C4-2B (cell line): Measurements from ENCODE around the gene SYP.

Source experiments
- H3K27ac ChIP-seq: fragments of 450-650 bp; 2 replicates; pipeline ENCODE4 v1.5.1; 2017
- CTCF ChIP-seq: fragments of 450-650 bp; conservative IDR thresholded peaks from 2 replicates; pipeline ENCODE4 v1.5.1; 2017; ENCODE audit warnings: mild to moderate bottlenecking
- ZFX ChIP-seq: fragments of 450-650 bp; IDR thresholded peaks from 2 replicates; pipeline ENCODE4 v1.6.1; 2017

SYP gene

GRCh38 chrX:49243166-49243565, 43.2 kb upstream of the SYP start:
- no peak for TF ChIP-seq ZFX
- no peak for TF ChIP-seq CTCF
- no peak overlapping the region for H3K27ac ChIP-seq

GRCh38 chrX:49242545-49243066, 42.6 kb upstream of the SYP start:
- H3K27ac ChIP-seq, result no peak overlapping the region
- no peak for TF ChIP-seq CTCF

- H3K27ac ChIP-seq, result no peak overlapping the region
- TF ChIP-seq ZFX (no peak), CTCF (no peak)
Observed at GRCh38 chrX:49238735-49239134, 38.7 kb upstream of the SYP start.

GRCh38 chrX:49237060-49237459, 37.1 kb upstream of the SYP start:
- no peak overlapping the region for H3K27ac ChIP-seq
- TF ChIP-seq ZFX (no peak), CTCF (no peak)

GRCh38 chrX:49233887-49234555, 34.0 kb upstream of the SYP start:
- no peak overlapping the region for H3K27ac ChIP-seq
- no peak for TF ChIP-seq ZFX
- TF ChIP-seq CTCF, result no peak

GRCh38 chrX:49233176-49233575, 33.2 kb upstream of the SYP start, which contains the start of gene CACNA1F:
CACNA1F (minus strand) TSS chrX:49233340; CDS start chrX:49233309, 31 bp downstream.
- no peak for TF ChIP-seq CTCF
- no peak for TF ChIP-seq ZFX
- no peak within 1 kb of the TSS for H3K27ac ChIP-seq

GRCh38 chrX:49232525-49232924, 32.5 kb upstream of the SYP start:
- TF ChIP-seq CTCF (no peak), ZFX (no peak)
- no peak overlapping the region for H3K27ac ChIP-seq
